HCT116 (cell line): ENCODE results near the gene SUSD2. TPM values are rescaled to one million over a fixed set of nuclear protein-coding genes. Genes with fewer than 3 reads are reported as not detected.

Experiments
- ATAC-seq: fragments of 200-7000 bp; cut with Tn5 transposase; 2 replicates; pipeline ENCODE4 v1.9.1; 2020; ENCODE audit warnings: mild to moderate bottlenecking, moderate library complexity
- BruUV-seq: library from RNA; stranded (reverse); fragments of 400-500 nt; replicated peaks from 2 replicates; lab custom pipeline; 2021; lab: Mats Ljungman, UMichigan
- CTCF ChIA-PET: fragments of 300-600 bp; sonication (Branson Sonifier 250); formaldehyde crosslinking; loops from one replicate; lab custom pipeline; 2021; ENCODE audit warnings: antibody characterized with exemption; lab: Charles Lee
- POLR2A ChIA-PET: fragments of 300-600, 350-600 bp; sonication (Branson Sonifier 250); formaldehyde crosslinking; loops from one replicate; lab custom pipeline; 2021; ENCODE audit warnings: antibody characterized with exemption; lab: Charles Lee
- RAD21 ChIA-PET, 2 experiments: fragments of 300-600 bp; sonication (Branson Sonifier 250); formaldehyde crosslinking; loops; one replicate each; lab custom pipeline; 2023; ENCODE audit warnings: low total read pairs in 2 of 2; ENCODE audit not compliant: uncharacterized antibody in 2 of 2, unreplicated experiment in 2 of 2, low non-redundant PET in 1 of 2; lab: Charles Lee
- DNase-seq: peaks from one replicate; pipeline ENCODE4 v3.0.0-alpha.2; 2010; ENCODE audit warnings: low read depth, low spot score
- H2AFZ ChIP-seq: fragments of 200-600 bp; shearing (Covaris generic), sonication (generic); 2 replicates; pipeline ENCODE4 v1.6.1; 2017; ENCODE audit warnings: low read depth, mixed run types, mixed read lengths, antibody characterized with exemption, low read length; ENCODE audit not compliant: poor library complexity, severe bottlenecking
- H3K27ac ChIP-seq: 2 replicates; pipeline ENCODE4 v1.5.1; 2012; ENCODE audit warnings: low read depth, low read length
- H3K27me3 ChIP-seq: fragments of 200-600 bp; sonication (generic); 2 replicates; pipeline ENCODE4 v1.6.1; 2016; ENCODE audit warnings: mixed run types, low read length, mixed read lengths; ENCODE audit not compliant: insufficient read depth
- H3K36me3 ChIP-seq, 2 experiments: fragments of 200-500 bp in 1 of 2; fragments of 200-600 bp in 1 of 2; sonication (Bioruptor generic) in 1 of 2; sonication (generic) in 1 of 2; 2 replicates each; pipeline versions ENCODE4 v1.5.1 to v1.6.1; 2014 to 2016; ENCODE audit warnings: low read length in 2 of 2, inconsistent platforms in 1 of 2, mixed read lengths in 1 of 2, mixed run types in 1 of 2; ENCODE audit not compliant: insufficient read depth in 2 of 2, control insufficient read depth in 1 of 2
- H3K4me1 ChIP-seq, 2 experiments: fragments of 200-600 bp in 1 of 2; sonication (generic) in 1 of 2; 2 replicates each; pipeline versions ENCODE4 v1.5.1 to v1.6.1; 2012 to 2017; ENCODE audit warnings: low read length in 2 of 2, inconsistent platforms in 1 of 2, mild to moderate bottlenecking in 1 of 2, mixed read lengths in 1 of 2, mixed run types in 1 of 2, moderate library complexity in 1 of 2; ENCODE audit not compliant: insufficient read depth in 2 of 2, control insufficient read depth in 1 of 2
- H3K4me2 ChIP-seq: fragments of 200-600 bp; sonication (generic); 2 replicates; pipeline ENCODE4 v1.6.1; 2017; ENCODE audit warnings: mixed run types, low read length, mixed read lengths
- H3K4me3 ChIP-seq, 2 experiments: fragments of 200-600 bp in 1 of 2; sonication (generic) in 1 of 2; replicated peaks in 1 of 2; 2 replicates each; pipeline ENCODE4 v1.5.1; 2011 to 2016; ENCODE audit warnings: low read length in 2 of 2, control low read depth in 1 of 2, low read depth in 1 of 2, mild to moderate bottlenecking in 1 of 2, mixed read lengths in 1 of 2, mixed run types in 1 of 2
- H3K79me2 ChIP-seq: fragments of 200-600 bp; sonication (generic); 2 replicates; pipeline ENCODE4 v1.6.1; 2017; ENCODE audit warnings: mild to moderate bottlenecking, mixed run types, low read length, moderate library complexity, mixed read lengths; ENCODE audit not compliant: insufficient read depth
- H3K9ac ChIP-seq: fragments of 200-600 bp; sonication (generic); 2 replicates; pipeline ENCODE4 v1.6.1; 2016; ENCODE audit warnings: low read length, mixed read lengths
- H3K9me2 ChIP-seq: fragments of 200-600 bp; sonication (generic), shearing (Covaris generic); 2 replicates; pipeline ENCODE4 v1.6.1; 2017; ENCODE audit warnings: mixed run types, mild to moderate bottlenecking, moderate library complexity; ENCODE audit not compliant: insufficient read depth
- H3K9me3 ChIP-seq, 2 experiments: fragments of 200-500 bp in 1 of 2; fragments of 200-600 bp in 1 of 2; sonication (Bioruptor generic) in 1 of 2; sonication (generic) in 1 of 2; 2 replicates each; pipeline ENCODE4 v1.6.1; 2014 to 2017; ENCODE audit warnings: low read length in 2 of 2, mixed read lengths in 2 of 2, inconsistent platforms in 1 of 2, low read depth in 1 of 2, mild to moderate bottlenecking in 1 of 2, mixed run types in 1 of 2, moderate library complexity in 1 of 2; ENCODE audit not compliant: control insufficient read depth in 1 of 2, insufficient read depth in 1 of 2
- H4K20me1 ChIP-seq: fragments of 200-600 bp; sonication (generic), shearing (Covaris generic); 2 replicates; pipeline ENCODE4 v1.6.1; 2017; ENCODE audit warnings: mixed run types, mild to moderate bottlenecking, moderate library complexity; ENCODE audit not compliant: insufficient read depth
- ATF3 ChIP-seq: IDR thresholded peaks from 2 replicates; pipeline ENCODE4 v1.6.1; 2012
- CBX3 ChIP-seq: IDR thresholded peaks from 2 replicates; pipeline ENCODE4 v1.6.1; 2012; ENCODE audit warnings: low read depth
- CTCF ChIP-seq, 3 experiments: fragments of 200-600 bp in 1 of 3; sonication (generic) in 1 of 3; IDR thresholded peaks in 2 of 3; conservative IDR thresholded peaks in 1 of 3; 2 replicates each; pipeline ENCODE4 v1.5.1; 2012 to 2017; ENCODE audit warnings: low read depth in 2 of 3, low read length in 2 of 3, antibody characterized with exemption in 1 of 3, borderline replicate concordance in 1 of 3, control low read depth in 1 of 3, mild to moderate bottlenecking in 1 of 3, mixed read lengths in 1 of 3, mixed run types in 1 of 3, moderate library complexity in 1 of 3; ENCODE audit not compliant: insufficient read depth in 1 of 3
- EGR1 ChIP-seq: IDR thresholded peaks from 2 replicates; pipeline ENCODE4 v1.6.1; 2012; ENCODE audit warnings: low read depth
- ELF1 ChIP-seq: IDR thresholded peaks from 2 replicates; pipeline ENCODE4 v1.6.1; 2012; ENCODE audit warnings: low read depth, borderline replicate concordance
- EZH2 ChIP-seq: fragments of 200-600 bp; sonication (generic); IDR thresholded peaks from 2 replicates; pipeline ENCODE4 v1.6.1; 2017; ENCODE audit warnings: antibody characterized with exemption, mixed run types
- EZH2phosphoT487 ChIP-seq: fragments of 200-600 bp; IDR thresholded peaks from 2 replicates; pipeline ENCODE4 v1.6.1; 2018; ENCODE audit warnings: antibody characterized with exemption, borderline replicate concordance
- FOSL1 ChIP-seq: IDR thresholded peaks from 2 replicates; pipeline ENCODE4 v1.6.1; 2012; ENCODE audit warnings: low read depth
- POLR2A ChIP-seq: IDR thresholded peaks from 2 replicates; pipeline ENCODE4 v1.7.0; 2011; ENCODE audit warnings: borderline replicate concordance; ENCODE audit not compliant: insufficient read depth, insufficient read length; ENCODE audit errors: extremely low read depth
- RAD21 ChIP-seq: IDR thresholded peaks from 2 replicates; pipeline ENCODE4 v1.6.1; 2012; ENCODE audit warnings: low read depth, mild to moderate bottlenecking
- SP1 ChIP-seq: IDR thresholded peaks from 2 replicates; pipeline ENCODE4 v1.6.1; 2012; ENCODE audit warnings: low read depth
- SRF ChIP-seq: IDR thresholded peaks from 2 replicates; pipeline ENCODE4 v1.6.1; 2012; ENCODE audit warnings: low read depth
- TCF7L2 ChIP-seq: IDR thresholded peaks from 2 replicates; pipeline ENCODE4 v1.7.0; 2011; ENCODE audit warnings: borderline replicate concordance, inconsistent platforms; ENCODE audit not compliant: insufficient read depth, insufficient read length; ENCODE audit errors: extremely low read depth
- intact Hi-C: fragments of 100-400 bp; cut with micrococcal nuclease; formaldehyde crosslinking; loops from 2 replicates; pipeline ENCODE4 v1.10.0; 2022
- total RNA-seq: library from RNA; stranded (reverse); gene quantifications from one replicate; pipeline ENCODE4 v1.2.1, GENCODE V29; 2021; ENCODE audit not compliant: unreplicated experiment

SUSD2 gene
- total RNA-seq, 1 experiment from 2014 or later = 6.6 TPM

- Histone ChIP-seq H3K9me2 (no peaks in the 10 kb centered on the region), H3K27me3 (no peaks in the 10 kb centered on the region), H3K9me3 (no peaks in the 10 kb centered on the region), H4K20me1 (no peaks in the 10 kb centered on the region), H3K36me3 (no peaks in the 10 kb centered on the region), H3K4me3 (no peak overlapping the region), H2AFZ (no peak overlapping the region), H3K4me1 (peaks cover 16 to 21% of the 10 kb centered on the region in 2 experiments), H3K9ac (no peak overlapping the region), H3K79me2 (no peaks in the 10 kb centered on the region), H3K27ac (peak overlapping the region; percentile 48), H3K4me2 (no peak overlapping the region)
- intact Hi-C loops = no loop called here
- RAD21 ChIA-PET = no interaction called here
- no peak for DNase-seq
- ATAC-seq = no peak
- BruUV-seq = no TSS peak
- POLR2A ChIA-PET = no interaction called here
- no peak for TF ChIP-seq CTCF (IDR thresholded peaks at IDR 0.05 in 2 of 3, conservative IDR thresholded peaks at IDR 0.05 in 1 of 3; ENCODE audit: borderline replicate concordance in 1 of 3, insufficient read depth in 1 of 3, low read depth in 2 of 3, low read length in 2 of 3)
- TF ChIP-seq EZH2 = no peak
- no peak for TF ChIP-seq CBX3
- TF ChIP-seq POLR2A = no peak
- TF ChIP-seq FOSL1 = no peak
- no peak for TF ChIP-seq ATF3
- TF ChIP-seq SP1 = no peak
- TF ChIP-seq TCF7L2 = no peak
- no peak for TF ChIP-seq ELF1
- TF ChIP-seq RAD21 = no peak
- no peak for TF ChIP-seq EZH2phosphoT487
- no peak for TF ChIP-seq EGR1
- no peak for TF ChIP-seq SRF
- CTCF ChIA-PET = no interaction called here
Observed at GRCh38 chr22:24147666-24148065, 33.6 kb upstream of the SUSD2 start.
